IPS DF 19.7 (cell line): ENCODE data around the gene DMAC2.
"Not testable (repeated sequence)": the region's sequence is repeated elsewhere in the genome, so short reads cannot be mapped to it uniquely, and the experiment has no call there.

Source experiments
- DNase-seq: peaks from one replicate; pipeline ENCODE4 v3.0.0-alpha.2; 2013; ENCODE audit warnings: low read depth, low spot score

DMAC2 gene

GRCh38 chr19:41398598-41398997 lies 41.1 kb downstream of the DMAC2 start:
- DNase-seq: no peak

- DNase-seq: no peak
Observed at GRCh38 chr19:41398050-41398418, 41.7 kb downstream of the DMAC2 start.

GRCh38 chr19:41397086-41398049 lies 42.3 kb downstream of the DMAC2 start, which contains the start of the genes BCKDHA and EXOSC5:
Gene BCKDHA (plus strand): TSS chr19:41397818. CDS start chr19:41397828, 10 bp downstream.
Gene EXOSC5 (minus strand): TSS chr19:41397359. CDS start chr19:41397328, 31 bp downstream.
- DNase-seq: peak; percentile 99

- DNase-seq: no peak
Observed at GRCh38 chr19:41395355-41395754, 44.4 kb downstream of the DMAC2 start.

- DNase-seq: no peak
Observed at GRCh38 chr19:41392775-41393174, 46.9 kb downstream of the DMAC2 start.

GRCh38 chr19:41391618-41392017 lies 48.1 kb downstream of the DMAC2 start:
- no peak for DNase-seq

GRCh38 chr19:41386442-41386841 lies 53.3 kb downstream of the DMAC2 start:
- DNase-seq: no peak

GRCh38 chr19:41384351-41384750 lies 55.4 kb downstream of the DMAC2 start:
- no peak for DNase-seq

GRCh38 chr19:41381536-41381935 lies 58.2 kb downstream of the DMAC2 start:
- DNase-seq: not testable (repeated sequence)
